Activated naive CD8-positive, alpha-beta T cell (primary cell): Measurements from ENCODE around the gene C13orf46.
A peak's percentile ranks its signal among the peaks of the same experiment; 100 is the strongest.

Experiments
- H3K27ac Mint-ChIP-seq: one replicate; pipeline ENCODE4 v1.8.0; 2021; ENCODE audit warnings: mixed read lengths
- H3K27me3 Mint-ChIP-seq: one replicate; pipeline ENCODE4 v1.8.0; 2021; ENCODE audit warnings: mixed read lengths
- H3K36me3 Mint-ChIP-seq: one replicate; pipeline ENCODE4 v1.8.0; 2021; ENCODE audit warnings: mixed read lengths
- H3K4me1 Mint-ChIP-seq: one replicate; pipeline ENCODE4 v1.8.0; 2021; ENCODE audit warnings: low read depth, mixed read lengths
- H3K4me3 Mint-ChIP-seq: one replicate; pipeline ENCODE4 v1.8.0; 2021; ENCODE audit warnings: mild to moderate bottlenecking, mixed read lengths
- H3K9me3 Mint-ChIP-seq: one replicate; pipeline ENCODE4 v1.8.0; 2021; ENCODE audit warnings: low read depth, mixed read lengths

C13orf46 gene

DNA sequence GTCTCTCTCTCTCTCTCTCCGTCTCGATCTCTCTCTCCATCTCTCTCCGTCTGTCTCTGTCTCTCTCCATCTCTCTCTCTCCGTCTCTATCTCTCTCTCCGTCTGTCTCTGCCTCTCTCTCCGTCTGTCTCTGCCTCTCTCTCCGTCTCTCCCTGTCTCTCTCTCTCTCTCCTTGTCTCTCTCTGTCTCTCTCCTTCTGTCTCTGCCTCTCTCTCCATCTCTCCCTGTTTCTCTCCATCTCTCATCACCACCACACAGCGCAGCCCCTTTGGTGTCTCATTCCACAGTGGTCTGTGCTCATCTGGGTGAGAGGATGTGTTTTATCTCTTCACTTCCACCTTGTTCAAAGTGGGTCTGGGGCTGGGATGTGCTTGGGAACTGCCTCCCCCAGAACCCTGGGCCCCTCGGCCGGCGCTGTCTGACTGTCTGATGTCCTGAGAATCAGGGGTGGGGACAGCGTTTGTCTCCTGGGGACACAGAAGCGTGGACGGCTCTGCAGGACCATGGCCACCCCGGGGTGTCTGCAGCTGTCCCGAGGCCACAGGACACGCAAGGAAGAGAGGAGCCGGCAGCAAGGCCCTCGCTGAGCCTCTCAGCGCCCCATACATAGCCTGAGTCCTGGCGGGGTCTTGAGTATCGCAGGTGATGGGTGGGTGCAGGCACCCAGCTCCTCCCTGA, 40.2 kb upstream of the C13orf46 start:
- no peaks in the 10 kb centered on the region for H3K27me3 Mint-ChIP-seq
- H3K9me3 Mint-ChIP-seq, result no peaks in the 10 kb centered on the region
- H3K36me3 Mint-ChIP-seq, result no peaks in the 10 kb centered on the region
- H3K27ac Mint-ChIP-seq, result no peak overlapping the region
- no peak overlapping the region for H3K4me3 Mint-ChIP-seq
- H3K4me1 Mint-ChIP-seq, result peaks cover 10% of the 10 kb centered on the region

DNA sequence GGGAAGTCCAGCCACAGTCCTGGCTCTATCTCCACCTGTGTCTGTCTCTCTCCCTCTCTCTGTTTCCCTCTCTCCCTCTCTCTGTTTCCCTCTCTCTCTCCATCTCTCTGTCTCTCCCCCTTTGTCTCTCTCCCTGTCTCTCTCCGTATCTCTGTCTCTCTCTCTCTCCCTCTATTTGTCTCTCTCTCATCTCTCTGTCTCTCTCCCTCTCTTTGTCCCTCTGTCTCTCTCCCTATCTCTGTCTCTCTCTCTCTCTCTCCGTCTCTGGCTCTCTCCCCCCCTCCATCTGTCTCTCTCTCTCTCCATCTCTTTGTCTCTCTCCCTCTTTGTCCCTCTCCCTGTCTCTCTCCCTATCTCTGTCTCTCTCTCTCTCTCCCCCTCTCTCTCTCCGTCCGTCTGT, 39.5 kb upstream of the C13orf46 start:
- Mint-ChIP-seq H3K27ac (no peak overlapping the region), H3K9me3 (no peaks in the 10 kb centered on the region), H3K4me3 (no peak overlapping the region), H3K27me3 (no peaks in the 10 kb centered on the region), H3K4me1 (peaks cover 10% of the 10 kb centered on the region), H3K36me3 (no peaks in the 10 kb centered on the region)

DNA sequence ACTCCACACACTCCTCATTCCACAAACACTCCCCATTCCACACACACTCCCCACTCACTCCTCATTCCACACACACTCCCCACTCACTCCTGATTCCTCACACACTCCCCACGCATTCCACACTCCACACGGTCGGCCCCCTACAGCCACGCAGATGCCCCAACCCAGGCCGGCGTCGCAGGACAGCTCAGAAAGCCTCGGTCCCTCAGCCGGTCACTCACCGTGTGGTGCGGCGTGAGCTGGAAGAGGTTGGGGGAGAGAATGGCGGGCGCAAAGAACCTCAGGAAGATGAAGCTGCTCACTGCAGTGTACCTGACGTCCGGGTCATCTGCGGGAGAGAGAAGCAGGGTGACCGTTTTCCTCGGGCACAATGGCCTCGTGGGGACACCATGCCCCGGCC, 39.0 kb upstream of the C13orf46 start:
- no peaks in the 10 kb centered on the region for H3K27me3 Mint-ChIP-seq
- H3K9me3 Mint-ChIP-seq, result no peaks in the 10 kb centered on the region
- H3K27ac Mint-ChIP-seq, result no peak overlapping the region
- H3K4me1 Mint-ChIP-seq, result peaks cover 10% of the 10 kb centered on the region
- no peak overlapping the region for H3K4me3 Mint-ChIP-seq
- H3K36me3 Mint-ChIP-seq, result no peaks in the 10 kb centered on the region

DNA sequence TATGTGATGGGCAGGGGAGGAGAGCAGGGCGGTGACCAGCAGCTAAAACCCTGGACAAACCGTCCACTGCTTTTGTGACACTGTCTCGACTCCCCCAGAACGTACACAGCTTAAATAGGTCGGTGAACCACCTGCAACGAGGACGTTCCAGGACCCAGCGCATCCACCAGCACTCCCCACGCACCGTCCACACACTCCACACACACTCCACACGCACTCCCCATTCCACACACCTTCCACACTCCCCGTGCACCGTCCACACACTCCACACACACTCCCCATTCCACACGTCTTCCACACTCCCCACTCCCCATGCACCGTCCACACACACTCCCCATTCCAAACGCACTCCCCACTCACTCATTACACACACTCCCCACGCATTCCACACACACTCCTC, 38.3 kb upstream of the C13orf46 start:
- peaks cover 10% of the 10 kb centered on the region for H3K4me1 Mint-ChIP-seq
- H3K27me3 Mint-ChIP-seq, result no peaks in the 10 kb centered on the region
- no peaks in the 10 kb centered on the region for H3K9me3 Mint-ChIP-seq
- no peak overlapping the region for H3K4me3 Mint-ChIP-seq
- H3K36me3 Mint-ChIP-seq, result no peaks in the 10 kb centered on the region
- H3K27ac Mint-ChIP-seq, result no peak overlapping the region

DNA sequence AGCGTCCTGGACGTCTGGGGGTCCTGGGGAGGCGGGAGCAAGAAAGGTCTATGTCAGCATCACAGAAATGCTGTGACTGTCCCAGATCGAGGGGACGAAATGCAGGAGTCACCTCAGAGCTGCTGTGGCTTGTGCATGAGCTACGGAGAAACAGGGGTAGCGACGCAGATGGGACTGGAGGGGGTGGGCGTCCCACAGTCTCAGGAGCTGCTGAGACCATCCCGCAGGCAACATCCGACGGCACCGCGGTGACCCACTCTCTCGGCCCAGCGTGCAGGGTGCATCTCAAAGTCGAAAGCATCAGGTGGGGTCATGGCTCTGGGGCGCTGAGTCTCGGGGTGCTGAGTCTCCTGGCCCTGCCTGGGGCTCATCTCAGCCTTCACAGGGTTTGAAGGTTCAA, 37.4 kb upstream of the C13orf46 start:
- H3K36me3 Mint-ChIP-seq, result no peaks in the 10 kb centered on the region
- H3K27me3 Mint-ChIP-seq, result no peaks in the 10 kb centered on the region
- peaks cover 10% of the 10 kb centered on the region for H3K4me1 Mint-ChIP-seq
- H3K9me3 Mint-ChIP-seq, result no peaks in the 10 kb centered on the region
- peak overlapping the region; percentile 86 for H3K27ac Mint-ChIP-seq
- H3K4me3 Mint-ChIP-seq, result no peak overlapping the region

DNA sequence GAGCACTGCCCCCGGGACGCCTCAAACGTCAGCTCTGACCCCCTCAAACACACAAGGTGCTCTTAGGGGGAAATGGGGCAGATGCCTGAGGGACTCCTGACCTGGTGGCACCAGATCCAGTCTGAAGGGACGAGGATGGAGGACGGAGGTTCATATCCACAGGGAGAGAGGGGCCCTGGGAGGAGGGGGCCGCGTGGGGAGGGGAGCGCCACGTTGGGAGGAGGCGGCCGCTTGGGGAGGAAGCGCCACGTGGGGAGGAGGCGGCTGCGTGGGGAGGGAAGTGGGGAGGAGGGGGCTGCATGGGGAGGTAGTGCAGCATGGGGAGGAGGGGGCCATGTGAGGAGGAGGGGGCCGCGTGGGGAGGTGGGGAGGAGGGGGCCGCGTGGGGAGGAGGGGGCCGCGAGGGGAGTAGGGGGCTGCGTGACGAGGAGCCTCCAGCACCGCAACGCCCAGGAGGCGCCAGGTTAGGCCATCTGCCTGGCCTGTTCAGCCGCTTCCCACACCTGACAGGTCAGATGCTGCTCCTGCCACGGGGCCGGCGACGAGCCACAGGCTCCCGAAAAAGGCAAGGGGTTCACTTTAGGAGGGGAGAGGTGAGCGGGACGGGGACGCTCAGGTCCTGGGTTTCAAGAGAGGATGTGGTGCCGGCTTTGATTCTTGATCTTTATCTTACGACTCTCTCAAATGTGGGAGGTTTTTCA, 36.7 kb upstream of the C13orf46 start:
- H3K27ac Mint-ChIP-seq, result peak overlapping the region; percentile 86
- no peaks in the 10 kb centered on the region for H3K9me3 Mint-ChIP-seq
- H3K36me3 Mint-ChIP-seq, result no peaks in the 10 kb centered on the region
- H3K4me1 Mint-ChIP-seq, result peaks cover 8% of the 10 kb centered on the region
- H3K4me3 Mint-ChIP-seq, result no peak overlapping the region
- no peaks in the 10 kb centered on the region for H3K27me3 Mint-ChIP-seq

DNA sequence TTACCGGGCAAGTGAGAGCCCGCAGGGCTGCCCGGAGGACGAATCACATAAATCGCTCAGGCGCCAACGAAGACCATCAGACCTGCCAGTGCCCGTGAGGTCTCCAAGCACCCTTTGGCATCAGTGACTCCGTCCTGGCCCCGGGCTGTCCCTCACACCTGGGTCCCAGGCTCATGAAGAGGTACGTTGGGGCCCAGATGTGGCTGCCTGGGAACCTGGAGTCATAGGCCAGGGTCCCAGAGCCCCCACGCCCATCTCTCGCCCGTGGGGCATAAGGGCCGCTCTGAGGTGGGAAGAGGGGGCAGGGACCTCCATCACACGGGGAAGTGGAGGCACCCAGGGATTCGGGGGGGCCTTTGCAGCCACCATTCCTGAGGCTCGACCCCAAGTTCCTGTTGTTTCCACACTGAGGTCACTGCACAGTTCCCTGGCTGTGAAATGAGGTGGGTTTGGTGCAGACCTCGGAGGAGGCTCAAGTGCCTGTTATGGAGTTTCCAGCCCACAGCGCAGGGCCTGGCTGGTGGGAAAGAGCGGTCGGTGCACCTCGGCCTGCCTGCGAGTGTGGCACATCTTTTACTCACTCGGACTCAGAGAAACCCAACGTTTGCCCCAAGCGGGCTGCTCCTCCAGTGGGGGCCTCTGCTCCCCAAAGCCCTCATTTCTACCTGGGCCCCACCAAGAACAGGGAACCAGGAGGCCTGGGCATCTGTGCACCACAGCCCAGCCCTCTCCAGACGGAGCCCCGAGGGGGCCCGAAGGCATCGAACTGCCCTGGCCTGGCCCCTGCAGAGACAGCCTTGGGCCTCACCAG, 35.9 kb upstream of the C13orf46 start:
- no peaks in the 10 kb centered on the region for H3K27me3 Mint-ChIP-seq
- H3K9me3 Mint-ChIP-seq, result no peaks in the 10 kb centered on the region
- H3K4me1 Mint-ChIP-seq, result peaks cover 8% of the 10 kb centered on the region
- H3K4me3 Mint-ChIP-seq, result no peak overlapping the region
- peaks cover 3% of the 10 kb centered on the region for H3K36me3 Mint-ChIP-seq
- H3K27ac Mint-ChIP-seq, result no peak overlapping the region

DNA sequence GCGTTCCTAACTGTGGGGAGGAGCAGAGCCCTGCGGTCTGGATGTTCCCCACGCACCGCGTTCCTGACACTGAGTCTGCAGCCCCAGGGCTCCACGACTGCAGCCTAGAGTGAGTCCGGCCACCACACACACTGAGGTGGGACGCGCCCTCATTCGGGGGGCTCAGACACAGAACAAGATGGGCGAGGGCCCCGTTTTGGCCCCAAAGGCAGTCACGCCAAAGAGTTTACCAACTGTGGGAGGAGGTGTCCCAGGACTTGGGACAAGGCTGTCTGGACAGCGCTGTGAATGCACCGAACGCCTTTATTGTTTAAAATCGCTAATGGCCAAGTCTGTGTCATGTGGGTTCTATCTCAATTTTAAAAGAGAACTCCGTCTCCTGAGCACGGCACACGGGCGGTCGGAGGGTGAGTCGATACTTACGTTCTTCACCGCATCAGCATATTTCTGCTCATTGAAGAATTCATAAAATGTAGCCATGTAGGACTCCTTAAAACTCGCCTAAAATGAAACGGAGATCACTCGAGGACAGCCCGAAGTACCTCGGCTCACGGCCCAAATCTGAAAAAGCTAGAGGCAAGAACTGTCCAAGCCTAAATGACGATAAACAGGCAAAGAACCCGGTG, 35.2 kb upstream of the C13orf46 start:
- Mint-ChIP-seq H3K27me3 (no peaks in the 10 kb centered on the region), H3K36me3 (peaks cover 5% of the 10 kb centered on the region), H3K4me1 (peaks cover 8% of the 10 kb centered on the region), H3K4me3 (no peak overlapping the region), H3K27ac (no peak overlapping the region), H3K9me3 (no peaks in the 10 kb centered on the region)

DNA sequence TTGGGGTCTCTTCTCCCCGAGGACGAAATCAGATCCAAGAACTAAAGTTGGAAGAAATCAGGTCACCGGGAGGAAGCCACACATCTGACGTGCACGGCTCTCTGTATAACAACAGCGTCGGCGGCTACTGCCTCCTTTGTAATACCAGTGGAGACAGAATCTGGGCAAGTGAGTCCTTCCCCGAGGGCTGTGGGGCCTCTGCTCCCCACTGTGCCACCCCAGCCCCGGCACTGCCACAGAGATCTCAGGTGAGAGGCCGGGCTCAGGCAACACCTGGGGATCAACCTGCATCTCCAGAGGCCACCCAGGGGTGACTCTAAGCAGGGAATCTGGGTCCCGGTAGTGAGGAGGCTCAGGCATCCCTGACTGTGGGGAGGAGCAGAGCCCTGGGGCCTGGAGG, 33.7 kb upstream of the C13orf46 start:
- H3K27ac Mint-ChIP-seq, result no peak overlapping the region
- H3K4me1 Mint-ChIP-seq, result peaks cover 8% of the 10 kb centered on the region
- H3K36me3 Mint-ChIP-seq, result peaks cover 5% of the 10 kb centered on the region
- no peak overlapping the region for H3K4me3 Mint-ChIP-seq
- H3K9me3 Mint-ChIP-seq, result no peaks in the 10 kb centered on the region
- no peaks in the 10 kb centered on the region for H3K27me3 Mint-ChIP-seq

GRCh38 chr13:114005206-114005724, 31.4 kb upstream of the C13orf46 start:
- Mint-ChIP-seq H3K27me3 (no peaks in the 10 kb centered on the region), H3K4me3 (no peak overlapping the region)

DNA sequence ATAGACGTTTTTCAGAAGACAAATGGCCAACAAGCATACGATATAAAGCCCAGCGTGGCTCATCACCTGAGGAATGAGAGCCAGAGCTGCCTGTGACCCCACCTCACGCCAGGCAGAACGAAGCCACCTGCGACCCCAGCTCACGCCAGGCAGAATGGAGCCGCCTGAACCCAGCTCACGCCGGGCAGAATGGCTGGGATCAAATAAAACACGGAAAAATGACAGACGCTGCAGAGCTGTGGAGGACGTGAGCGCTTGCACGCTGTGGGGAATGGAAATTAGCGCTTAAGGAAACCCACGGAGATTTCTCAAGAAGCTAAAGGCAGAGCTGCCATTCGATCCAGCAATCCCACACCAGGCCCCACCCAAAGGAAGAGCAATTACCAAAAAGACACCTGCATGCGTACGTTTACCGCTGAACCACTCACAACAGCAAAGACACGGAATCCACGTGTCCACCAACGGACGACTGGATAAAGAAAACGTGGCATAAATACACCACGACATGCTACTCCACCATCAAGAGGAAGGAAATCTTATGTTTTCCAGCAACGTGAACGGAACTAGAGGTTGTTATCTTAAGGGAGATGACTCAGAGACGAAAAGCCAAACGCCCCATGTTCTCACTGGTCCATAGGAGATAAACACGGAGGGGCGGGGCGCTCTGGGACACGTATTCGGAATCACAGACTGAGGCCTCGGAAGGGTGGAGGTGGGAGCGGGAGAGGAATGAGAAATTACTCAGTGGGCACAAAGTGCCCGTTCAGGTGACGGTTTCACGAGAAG, 30.7 kb upstream of the C13orf46 start:
- H3K27ac Mint-ChIP-seq, result peak overlapping the region; percentile 2
- H3K4me1 Mint-ChIP-seq, result peaks cover 2% of the 10 kb centered on the region
- H3K36me3 Mint-ChIP-seq, result peaks cover 5% of the 10 kb centered on the region
- no peaks in the 10 kb centered on the region for H3K27me3 Mint-ChIP-seq
- H3K9me3 Mint-ChIP-seq, result no peaks in the 10 kb centered on the region
- no peak overlapping the region for H3K4me3 Mint-ChIP-seq

More at GRCh38 chr13:114005206-114005724, 31.4 kb upstream of the C13orf46 start:
- Mint-ChIP-seq H3K4me1 (peaks cover 2% of the 10 kb centered on the region), H3K27ac (no peak overlapping the region), H3K36me3 (peaks cover 5% of the 10 kb centered on the region), H3K9me3 (no peaks in the 10 kb centered on the region)

DNA sequence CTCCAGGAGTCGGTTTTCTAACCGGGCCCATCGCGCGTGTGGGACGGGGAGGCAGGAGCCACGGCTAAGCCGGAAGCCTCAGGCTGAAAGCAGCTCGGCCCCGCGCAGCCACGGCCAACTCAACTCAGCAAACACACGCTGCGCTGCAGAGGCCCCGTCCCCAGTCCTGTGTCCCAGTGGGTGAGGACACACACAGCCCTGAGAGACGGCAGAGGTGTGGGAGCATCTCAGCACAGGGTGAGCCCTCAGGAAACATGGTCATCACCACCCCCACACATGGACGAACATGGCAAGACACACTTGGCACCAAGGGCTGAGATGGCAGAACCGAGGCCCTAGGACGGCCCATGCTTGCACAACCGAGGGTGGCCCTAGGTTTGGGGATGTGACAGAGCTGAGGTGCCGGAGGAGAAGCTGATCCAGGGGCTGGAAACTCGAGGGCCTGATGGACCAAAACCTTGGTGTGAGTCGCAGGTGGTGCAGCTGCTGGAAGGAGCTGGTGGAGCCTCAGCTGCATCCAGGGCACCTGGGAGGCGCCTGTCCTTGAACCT, 29.0 kb upstream of the C13orf46 start:
- Mint-ChIP-seq H3K9me3 (no peaks in the 10 kb centered on the region), H3K4me3 (no peak overlapping the region), H3K27ac (no peak overlapping the region), H3K27me3 (no peaks in the 10 kb centered on the region), H3K36me3 (peaks cover 7% of the 10 kb centered on the region), H3K4me1 (no peaks in the 10 kb centered on the region)

GRCh38 chr13:114002009-114002544, 28.2 kb upstream of the C13orf46 start:
- Mint-ChIP-seq H3K27me3 (no peaks in the 10 kb centered on the region), H3K36me3 (peaks cover 7% of the 10 kb centered on the region), H3K27ac (no peak overlapping the region), H3K9me3 (no peaks in the 10 kb centered on the region), H3K4me3 (no peak overlapping the region), H3K4me1 (no peaks in the 10 kb centered on the region)
